Measurements from ENCODE around the gene DISP2.

Gene DISP2

DNA sequence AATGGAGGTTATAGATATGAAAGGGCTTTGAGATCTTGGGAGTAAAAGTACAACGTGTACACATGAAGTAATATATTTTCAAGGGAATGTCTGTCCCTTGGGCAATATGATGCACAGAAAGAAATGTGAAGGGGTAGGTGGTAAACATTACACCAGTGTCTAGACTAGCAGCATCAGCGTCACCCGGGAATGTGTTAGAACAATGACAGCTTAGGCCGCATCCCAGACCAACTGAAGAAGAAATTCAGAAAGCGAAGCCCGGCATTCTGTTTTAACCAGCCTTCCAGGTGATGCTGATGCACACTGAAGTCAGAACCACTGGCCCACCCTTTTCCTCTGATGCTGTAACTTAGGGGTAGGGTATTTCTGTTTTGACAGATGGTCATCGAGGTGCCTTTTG is 28.2 kb upstream of the DISP2 start:
- no peak for DNase-seq

DNA sequence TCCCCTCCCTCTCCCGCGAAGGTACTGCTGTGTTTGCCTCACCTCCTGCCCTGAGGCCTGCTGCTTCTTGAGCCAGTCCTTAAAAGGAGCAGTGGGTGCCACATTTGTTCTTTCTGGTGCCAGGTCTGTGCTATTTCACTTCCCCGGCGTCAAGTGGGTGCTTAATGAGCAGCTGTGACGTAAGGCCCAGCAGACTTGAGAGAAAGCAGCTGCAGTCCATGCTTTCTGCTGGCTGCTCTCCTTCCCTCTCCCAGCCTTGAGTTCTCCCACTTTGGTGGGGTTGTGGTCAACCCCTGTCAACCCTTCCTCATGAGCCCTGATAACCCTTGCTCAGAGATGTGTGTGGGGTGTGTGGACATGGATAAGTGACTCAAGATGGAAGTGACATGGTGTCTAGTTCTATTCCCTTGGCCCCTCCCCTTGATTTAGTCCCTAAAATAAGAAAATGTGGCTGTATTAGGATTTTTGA is 27.6 kb upstream of the DISP2 start:
- peak; percentile 73 for DNase-seq

DNA sequence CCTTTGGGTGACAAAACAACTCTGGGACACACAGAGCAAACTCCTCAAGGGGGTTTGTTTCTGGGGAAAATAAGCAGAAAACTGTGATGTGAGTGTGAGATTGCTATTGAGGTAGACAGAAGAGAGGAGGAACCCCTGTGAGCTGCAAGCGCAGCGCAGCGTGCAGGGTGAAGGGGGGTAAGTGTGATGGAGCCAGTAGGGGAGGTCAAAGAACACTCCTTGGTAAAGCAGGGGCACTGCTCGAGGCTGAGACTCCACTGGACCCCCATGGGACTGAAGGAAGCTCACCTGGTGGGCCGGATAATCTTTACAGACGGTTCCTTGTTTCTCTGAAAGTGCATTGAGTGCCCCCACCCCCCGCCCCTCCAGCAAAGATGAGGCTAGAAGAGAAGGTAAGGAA is 27.0 kb upstream of the DISP2 start:
- no peak for DNase-seq

DNA sequence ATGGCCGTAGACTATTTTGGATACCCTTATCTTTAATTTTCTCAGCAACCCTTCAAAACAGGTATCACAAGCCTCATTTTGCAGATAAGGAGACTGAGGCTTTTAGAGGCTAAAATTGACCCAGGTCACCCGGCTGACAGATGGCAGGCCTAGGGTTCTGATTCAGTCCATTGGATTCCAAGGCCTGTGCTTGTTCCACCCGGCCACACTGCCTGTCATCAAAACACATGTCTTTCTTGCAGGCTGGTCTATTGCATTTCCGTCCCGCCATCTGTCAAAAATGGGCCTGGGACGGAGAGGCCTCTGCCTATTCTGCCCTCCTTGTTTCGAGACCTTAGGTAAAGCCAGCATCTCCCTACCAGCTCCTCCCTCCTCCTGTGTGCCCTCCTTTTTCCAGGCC is 26.4 kb upstream of the DISP2 start:
- DNase-seq: no peak

GRCh38 chr15:40332113-40332781 is 25.8 kb upstream of the DISP2 start:
- DNase-seq: no peak

DNA sequence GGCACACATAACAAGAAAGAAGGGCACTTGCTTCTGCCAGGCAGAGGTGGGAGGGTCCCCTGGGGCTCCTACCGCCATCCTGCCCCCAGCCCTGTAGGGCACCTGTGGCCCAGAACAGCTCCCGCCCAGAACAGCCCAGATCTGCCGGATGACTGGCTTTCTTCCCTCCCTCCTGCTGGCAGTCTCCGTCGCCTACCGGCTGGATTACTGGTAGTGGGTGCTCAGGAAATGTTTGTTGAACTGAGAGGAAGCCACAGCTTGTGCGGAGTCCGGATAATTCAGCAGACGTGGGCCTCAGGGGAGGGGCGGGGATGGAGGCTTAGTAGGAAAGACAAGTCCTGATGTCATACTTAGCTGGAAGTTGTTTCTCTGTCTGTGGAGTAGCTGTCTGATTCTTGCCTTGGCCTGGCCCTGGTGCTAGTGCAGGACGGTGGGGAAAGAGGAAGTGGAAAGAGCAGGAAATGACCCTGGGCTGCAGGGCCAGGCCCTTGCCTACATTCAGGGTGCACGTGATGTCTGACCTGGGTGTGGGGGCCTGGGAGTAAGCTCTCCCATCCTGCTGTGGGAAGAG is 24.0 kb upstream of the DISP2 start:
- DNase-seq: no peak

DNA sequence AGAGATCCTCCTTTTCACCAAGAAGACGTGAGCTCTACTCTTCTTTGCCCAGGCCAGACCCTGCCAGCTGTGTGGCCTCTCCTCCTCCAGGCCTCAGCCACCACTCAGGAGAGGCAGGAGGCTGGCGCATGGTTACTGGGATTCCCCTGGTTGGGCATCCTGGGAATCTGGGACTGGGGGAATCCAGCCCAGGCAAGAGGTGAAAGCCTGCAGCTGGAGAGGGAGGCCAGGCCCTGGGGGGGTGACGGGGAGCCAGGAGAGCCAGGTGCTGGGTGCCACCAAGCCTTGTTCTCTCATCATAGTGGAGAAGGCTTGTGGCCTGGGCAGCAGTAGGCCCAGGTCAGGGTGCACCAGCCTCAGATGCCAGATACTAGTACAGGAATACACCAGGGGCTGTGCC is 23.5 kb upstream of the DISP2 start:
- DNase-seq: no peak

- DNase-seq: no peak
Observed at GRCh38 chr15:40334941-40335795, 22.9 kb upstream of the DISP2 start.

- DNase-seq: no peak
Observed at GRCh38 chr15:40335938-40336743, 21.9 kb upstream of the DISP2 start.

GRCh38 chr15:40336744-40337122 is 21.3 kb upstream of the DISP2 start:
- no peak for DNase-seq

- DNase-seq: no peak
Observed at GRCh38 chr15:40337597-40337996, 20.4 kb upstream of the DISP2 start.

DNA sequence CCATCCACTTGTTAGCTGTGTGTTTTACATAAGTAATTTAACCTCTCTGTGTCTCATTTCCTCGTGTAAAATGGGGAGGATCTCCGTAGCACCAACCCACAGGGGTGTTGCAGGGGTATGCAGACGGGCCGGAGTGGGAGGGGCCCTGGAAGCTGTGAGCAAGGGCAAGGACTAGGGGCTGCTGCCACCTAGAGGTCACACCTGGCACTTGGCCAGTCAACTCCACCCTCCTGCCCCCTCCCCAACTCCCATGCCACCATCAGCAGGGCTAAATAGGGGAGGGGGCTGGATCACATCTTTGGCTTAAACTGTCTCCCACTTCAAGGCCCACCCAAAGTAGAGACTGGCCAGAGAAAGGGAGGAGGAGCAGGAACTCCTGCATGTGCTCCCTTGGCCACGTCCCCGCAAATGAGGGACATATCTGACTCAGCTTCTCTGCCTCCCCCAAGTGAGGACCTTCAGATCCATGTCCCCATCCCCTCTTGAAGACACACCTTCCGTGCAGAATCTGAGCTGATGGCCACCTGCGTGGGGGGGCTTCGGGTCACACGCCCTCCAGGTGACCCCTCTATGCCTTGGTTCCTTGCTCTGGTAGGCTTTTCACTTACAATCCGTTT is 19.9 kb upstream of the DISP2 start:
- peak; percentile 48 for DNase-seq

DNA sequence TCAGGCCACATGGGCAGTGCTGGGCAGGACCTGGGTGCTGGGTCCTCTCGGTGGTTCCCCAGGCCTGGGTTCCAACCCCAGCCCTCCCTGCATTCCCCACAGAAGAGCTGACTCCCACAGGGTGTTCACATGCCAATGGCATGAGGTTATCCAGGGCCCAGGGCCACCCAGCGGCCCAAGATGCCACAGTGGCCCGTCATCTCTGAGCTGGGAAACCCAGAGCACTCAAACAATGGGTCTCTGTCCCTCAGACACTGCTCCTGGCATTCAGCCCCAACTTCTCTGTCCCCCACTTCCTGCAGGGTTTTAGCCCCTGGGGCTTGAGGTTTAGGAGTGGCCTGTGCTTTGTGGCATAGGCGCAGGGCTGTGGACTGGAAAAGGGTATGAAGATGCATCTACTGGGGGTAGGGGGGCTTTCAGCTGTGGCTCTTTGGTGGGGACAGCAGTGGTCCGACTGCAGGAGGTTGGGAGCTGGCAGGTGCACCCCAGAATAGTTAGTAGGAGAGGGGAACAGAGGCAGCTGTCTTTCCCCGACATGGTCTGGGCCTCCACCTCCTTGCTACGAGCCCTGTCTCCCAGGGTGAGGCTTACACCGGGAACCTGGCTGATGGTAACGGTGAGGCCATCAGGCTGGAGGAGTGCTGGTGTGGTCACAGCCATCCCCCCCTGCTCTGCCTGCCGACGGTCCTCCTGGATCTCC is 18.9 kb upstream of the DISP2 start:
- DNase-seq: no peak

DNA sequence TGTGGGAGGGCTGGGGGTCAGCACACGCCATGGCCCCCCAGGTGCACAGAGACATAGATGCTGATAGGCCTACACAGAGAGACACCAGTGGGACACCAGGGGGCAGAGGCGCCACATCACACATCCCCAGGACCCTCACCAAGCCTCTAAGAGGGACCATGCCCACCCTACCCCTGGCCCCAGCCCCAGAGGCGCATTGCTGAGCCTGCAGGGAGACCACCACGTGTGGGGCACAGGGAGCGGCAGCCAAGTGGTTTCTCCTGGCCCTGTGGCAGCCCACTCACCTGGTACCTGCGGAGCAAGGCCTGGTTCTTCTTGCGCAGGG is 18.4 kb upstream of the DISP2 start:
- no peak for DNase-seq

- DNase-seq: no peak
Observed at GRCh38 chr15:40340038-40340739, 17.8 kb upstream of the DISP2 start.

GRCh38 chr15:40340740-40341400 is 17.1 kb upstream of the DISP2 start, which contains the start of gene CCDC9B:
TSS of gene CCDC9B (minus strand) at chr15:40340939. CDS start at chr15:40340819, 120 bp downstream.
- peak; percentile 64 for DNase-seq

DNA sequence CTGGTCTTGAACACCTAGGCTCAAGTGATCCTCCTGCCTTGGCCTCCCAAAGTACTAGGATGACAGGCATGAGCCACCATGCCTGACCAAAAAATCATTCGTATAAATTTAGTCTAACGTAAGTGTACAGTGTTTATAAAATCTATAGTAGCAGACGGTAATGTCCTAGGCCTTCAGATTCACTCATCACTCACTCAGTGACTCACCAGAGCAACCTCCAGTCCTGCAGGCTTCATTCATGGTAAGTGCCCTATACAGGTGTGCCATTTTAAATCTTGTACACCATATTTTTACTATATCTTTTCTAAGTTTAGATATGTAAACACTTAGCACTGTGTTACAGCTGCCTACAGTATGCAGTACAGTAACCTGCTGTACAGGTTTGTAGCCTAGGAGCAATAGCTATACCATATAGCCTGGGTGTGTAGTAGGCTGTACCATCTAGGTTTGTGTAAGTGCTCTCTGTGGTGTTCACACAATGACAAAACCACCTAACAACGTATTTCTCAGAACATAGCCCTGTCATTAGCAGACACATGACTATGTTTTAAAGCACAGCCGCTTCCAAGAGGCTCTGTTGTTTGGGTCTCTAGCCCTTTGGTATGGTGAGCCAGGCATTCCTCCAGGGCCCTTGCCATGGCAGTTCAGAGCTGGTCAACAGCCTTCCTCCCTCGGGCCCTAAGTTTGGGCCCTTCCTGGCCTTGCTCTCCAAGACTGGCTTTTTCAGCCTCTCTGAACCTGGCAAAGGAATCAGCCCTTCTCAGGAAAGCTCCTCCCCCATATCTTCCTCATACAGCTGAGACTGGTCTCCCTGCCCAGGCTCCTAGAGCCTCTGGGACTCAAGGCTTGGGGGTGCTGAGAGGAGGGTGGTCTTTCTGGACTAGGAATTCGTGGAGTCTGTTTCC is 15.4 kb upstream of the DISP2 start:
- no peak for DNase-seq

DNA sequence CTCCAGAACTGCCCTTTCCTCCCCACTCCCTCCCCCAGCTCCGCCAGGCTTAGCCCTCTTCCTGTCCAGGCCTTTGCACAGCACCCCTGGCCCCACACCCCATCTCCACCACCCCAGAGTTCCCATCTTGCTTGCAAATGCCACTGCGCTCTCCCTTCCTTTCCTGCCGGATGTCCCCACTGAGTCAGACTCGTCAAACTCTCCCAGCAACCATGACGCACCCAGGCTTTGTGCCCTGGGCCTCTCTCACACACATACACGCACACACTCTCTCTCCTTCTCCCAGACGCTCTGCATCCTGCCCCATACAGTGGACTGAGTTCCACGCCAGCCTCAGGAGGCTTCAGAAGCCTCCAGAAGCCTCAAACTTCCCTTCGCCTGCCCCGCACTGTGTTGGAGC is 14.5 kb upstream of the DISP2 start:
- no peak for DNase-seq

DNA sequence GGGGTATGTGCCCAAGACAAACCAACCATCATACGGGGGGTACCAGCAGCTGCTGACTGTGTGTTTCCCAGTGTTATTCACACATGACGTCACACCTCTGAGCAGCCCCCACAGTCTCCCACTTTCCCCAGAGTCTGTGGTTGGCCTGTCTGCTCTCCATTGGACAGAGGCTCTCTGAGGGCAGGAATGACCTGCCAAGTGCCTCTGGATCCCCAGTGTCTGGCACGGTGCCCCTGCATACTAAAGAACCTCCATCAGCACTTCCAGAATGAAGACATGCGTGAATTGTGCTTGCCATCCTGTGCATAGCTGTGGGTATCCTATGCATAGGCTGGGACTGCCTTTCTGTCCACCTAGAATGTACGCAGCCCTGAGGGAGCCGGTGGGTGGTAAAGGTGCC is 13.8 kb upstream of the DISP2 start:
- no peak for DNase-seq

DNA sequence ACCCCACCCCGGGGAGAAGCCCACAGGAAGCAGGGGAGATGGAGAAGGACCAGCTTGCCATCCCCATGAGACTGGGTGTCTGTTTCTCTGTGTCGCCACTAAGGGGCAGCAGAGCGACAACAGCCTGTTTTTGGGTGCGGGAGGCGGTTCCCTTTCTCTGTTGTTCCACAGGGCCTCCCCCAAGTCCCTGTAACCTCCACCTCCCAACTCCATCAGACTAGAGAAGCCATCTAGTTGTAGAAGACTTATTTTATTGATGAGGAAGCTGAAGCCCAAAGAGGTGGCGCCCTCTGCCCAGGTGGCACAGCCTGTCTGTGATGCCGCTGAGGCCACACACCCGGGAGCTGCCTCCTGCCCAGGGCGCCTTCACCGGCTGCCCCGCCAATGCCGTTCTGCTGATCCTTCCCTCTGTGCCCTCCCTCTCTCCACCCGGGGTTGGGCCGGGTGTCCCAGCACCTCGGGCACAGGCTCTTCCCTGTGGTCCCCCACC is 13.3 kb upstream of the DISP2 start:
- no peak for DNase-seq

Measured in NCI-H2029 (cell line).